Muscle of leg (tissue), 11 donors: Measurements from ENCODE around the gene SHB. TPM values are rescaled to one million over a fixed set of nuclear protein-coding genes. Genes with fewer than 3 reads are reported as not detected.
A peak's percentile ranks its signal among the peaks of the same experiment; 100 is the strongest.

Experiments used
- DNase-seq: peaks from one replicate; pipeline ENCODE4 v3.0.0; 2013
- H3K27ac ChIP-seq: one replicate; pipeline ENCODE4 v1.5.1; 2013; ENCODE audit warnings: mild to moderate bottlenecking, low read length, control low read depth
- H3K27me3 ChIP-seq: one replicate; pipeline ENCODE4 v1.6.1; 2013; ENCODE audit warnings: low read length; ENCODE audit not compliant: control insufficient read depth, insufficient read depth
- H3K36me3 ChIP-seq: one replicate; pipeline ENCODE4 v1.6.1; 2013; ENCODE audit warnings: low read length; ENCODE audit not compliant: control insufficient read depth, insufficient read depth
- H3K4me1 ChIP-seq: one replicate; pipeline ENCODE4 v1.6.1; 2013; ENCODE audit warnings: low read length; ENCODE audit not compliant: control insufficient read depth, insufficient read depth
- H3K4me3 ChIP-seq: one replicate; pipeline ENCODE4 v1.5.1; 2013; ENCODE audit warnings: low read length, control low read depth
- H3K9me3 ChIP-seq: replicated peaks from 2 replicates; pipeline ENCODE4 v1.6.1; 2013; ENCODE audit warnings: low read depth, low read length; ENCODE audit not compliant: control insufficient read depth
- WGBS: methylation state at CpG from one replicate; pipeline ENCODE4 v1.1.5; 2013; ENCODE audit warnings: missing lambda C conversion rate; ENCODE audit not compliant: insufficient coverage; 5-methylcytosine and 5-hydroxymethylcytosine counted together
- polyA plus RNA-seq, 8 donors: library from polyadenylated mRNA; unstranded; fragments of 120-200 nt; gene quantifications; one replicate each; pipeline versions ENCODE4 v1.2.1 to v1.2.3, GENCODE V29; 2013; ENCODE audit warnings: inconsistent platforms in 1 of 8, low replicate concordance in 1 of 8; ENCODE audit not compliant: insufficient read length in 8 of 8, insufficient read depth in 1 of 8
- total RNA-seq: library from RNA; stranded (reverse); fragments of 120-200 nt; gene quantifications from one replicate; pipeline ENCODE4 v1.2.4, GENCODE V29; 2013

Gene SHB
- total and polyA plus RNA-seq, 9 donors, result 5.0 to 9.1 (median 6.2) TPM

DNA sequence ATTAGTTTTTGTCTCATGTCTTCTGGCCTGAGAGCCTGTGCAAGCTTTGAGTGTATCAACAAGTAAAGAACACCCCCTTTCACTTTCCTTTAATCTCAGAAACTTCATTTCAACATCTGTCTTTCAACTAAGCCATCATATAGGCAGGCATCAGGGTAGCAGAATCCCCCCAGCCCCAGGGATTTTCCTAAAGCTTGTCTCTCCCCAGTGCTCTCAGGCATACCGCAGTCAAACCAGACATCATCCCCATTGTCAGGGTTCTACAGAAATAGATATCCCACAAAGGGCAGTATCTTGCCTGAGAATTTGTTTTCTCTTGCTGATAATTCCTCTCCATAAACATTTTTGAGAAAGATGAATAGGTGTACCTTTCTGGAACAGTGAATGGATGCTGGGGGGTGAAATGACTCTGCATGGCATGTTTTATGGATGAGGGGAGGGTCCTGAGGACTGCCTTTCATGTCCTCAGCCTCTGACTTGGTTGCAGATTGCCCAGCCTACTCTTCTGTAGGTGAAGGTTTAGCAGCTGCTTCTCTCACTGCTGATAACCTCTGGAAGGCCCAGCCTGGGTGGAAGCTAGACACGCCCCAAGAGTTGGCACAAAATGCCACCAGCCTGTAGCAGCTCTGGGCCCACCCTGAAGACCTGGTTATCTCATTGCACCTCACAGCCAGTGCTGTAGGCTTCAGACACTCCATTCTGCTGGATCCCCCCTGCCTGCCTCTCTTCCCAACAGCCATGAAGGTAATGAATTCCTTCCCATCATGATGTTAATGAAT is 20.5 kb upstream of the SHB start:
- Histone ChIP-seq H3K27ac (no peak overlapping the region), H3K9me3 (no peaks in the 10 kb centered on the region), H3K4me3 (no peak overlapping the region), H3K36me3 (no peaks in the 10 kb centered on the region), H3K4me1 (peaks cover 3% of the 10 kb centered on the region), H3K27me3 (no peaks in the 10 kb centered on the region)
- no CpG with 5 or more reads among the region's 2 CpGs for WGBS
- no peak for DNase-seq

- H3K4me1 ChIP-seq, result peaks cover 3% of the 10 kb centered on the region
- DNase-seq, result peak; percentile 61
- H3K9me3 ChIP-seq, result no peaks in the 10 kb centered on the region
- H3K4me3 ChIP-seq, result no peak overlapping the region
- H3K36me3 ChIP-seq, result no peaks in the 10 kb centered on the region
- 24% methylated on average over 5 of the region's 7 CpGs for WGBS
- no peaks in the 10 kb centered on the region for H3K27me3 ChIP-seq
- H3K27ac ChIP-seq, result no peak overlapping the region
Observed at GRCh38 chr9:38088006-38088925, 19.2 kb upstream of the SHB start.

GRCh38 chr9:38086496-38086895 is 17.5 kb upstream of the SHB start:
- H3K27ac ChIP-seq, result no peak overlapping the region
- H3K36me3 ChIP-seq, result no peaks in the 10 kb centered on the region
- no peaks in the 10 kb centered on the region for H3K9me3 ChIP-seq
- peaks cover 3% of the 10 kb centered on the region for H3K4me1 ChIP-seq
- no peak overlapping the region for H3K4me3 ChIP-seq
- H3K27me3 ChIP-seq, result no peaks in the 10 kb centered on the region
- no peak for DNase-seq

DNA sequence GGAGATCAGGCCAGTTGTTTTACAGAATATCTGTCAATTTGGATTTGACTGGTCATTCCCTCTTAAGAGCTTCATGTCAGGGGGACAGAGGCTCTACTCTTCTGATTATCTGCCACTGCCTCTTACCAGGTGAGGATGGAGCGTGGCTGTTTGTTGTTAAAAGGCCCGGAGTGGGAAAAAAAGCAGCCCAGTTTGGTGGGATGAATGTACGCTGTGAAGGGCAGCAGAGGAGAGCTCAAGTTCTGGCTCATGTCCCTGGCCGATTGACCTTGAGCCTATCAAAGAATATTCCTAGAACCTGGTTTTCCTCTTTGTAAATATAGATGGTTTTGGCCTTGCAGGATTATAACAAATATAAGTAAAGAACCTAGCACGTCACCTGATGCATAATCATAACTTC is 16.3 kb upstream of the SHB start:
- Histone ChIP-seq H3K4me3 (no peak overlapping the region), H3K9me3 (no peaks in the 10 kb centered on the region), H3K4me1 (peaks cover 3% of the 10 kb centered on the region), H3K36me3 (no peaks in the 10 kb centered on the region), H3K27ac (no peak overlapping the region), H3K27me3 (no peaks in the 10 kb centered on the region)
- DNase-seq, result no peak
- WGBS, result 22% methylated on average over 1 of the region's 5 CpGs

- no peak overlapping the region for H3K27ac ChIP-seq
- no peak overlapping the region for H3K4me3 ChIP-seq
- WGBS, result 17% methylated on average over 4 of the region's 5 CpGs
- peak; percentile 56 for DNase-seq
- no peaks in the 10 kb centered on the region for H3K36me3 ChIP-seq
- no peaks in the 10 kb centered on the region for H3K27me3 ChIP-seq
- H3K9me3 ChIP-seq, result no peaks in the 10 kb centered on the region
- peaks cover 7% of the 10 kb centered on the region for H3K4me1 ChIP-seq
Observed at GRCh38 chr9:38084556-38084880, 15.5 kb upstream of the SHB start.

GRCh38 chr9:38083858-38084555 is 15.0 kb upstream of the SHB start:
- H3K4me1 ChIP-seq, result peaks cover 9% of the 10 kb centered on the region
- H3K27me3 ChIP-seq, result no peaks in the 10 kb centered on the region
- DNase-seq, result no peak
- H3K9me3 ChIP-seq, result no peaks in the 10 kb centered on the region
- no peak overlapping the region for H3K27ac ChIP-seq
- no peak overlapping the region for H3K4me3 ChIP-seq
- H3K36me3 ChIP-seq, result no peaks in the 10 kb centered on the region
- 80% methylated on average over 4 of the region's 10 CpGs for WGBS

- Histone ChIP-seq H3K27me3 (no peaks in the 10 kb centered on the region), H3K4me3 (no peak overlapping the region), H3K36me3 (no peaks in the 10 kb centered on the region), H3K4me1 (peaks cover 6% of the 10 kb centered on the region), H3K9me3 (no peaks in the 10 kb centered on the region), H3K27ac (no peak overlapping the region)
- no peak for DNase-seq
- WGBS, result 0% methylated on average over 2 of the region's 5 CpGs
Observed at GRCh38 chr9:38082446-38083287, 13.6 kb upstream of the SHB start.

DNA sequence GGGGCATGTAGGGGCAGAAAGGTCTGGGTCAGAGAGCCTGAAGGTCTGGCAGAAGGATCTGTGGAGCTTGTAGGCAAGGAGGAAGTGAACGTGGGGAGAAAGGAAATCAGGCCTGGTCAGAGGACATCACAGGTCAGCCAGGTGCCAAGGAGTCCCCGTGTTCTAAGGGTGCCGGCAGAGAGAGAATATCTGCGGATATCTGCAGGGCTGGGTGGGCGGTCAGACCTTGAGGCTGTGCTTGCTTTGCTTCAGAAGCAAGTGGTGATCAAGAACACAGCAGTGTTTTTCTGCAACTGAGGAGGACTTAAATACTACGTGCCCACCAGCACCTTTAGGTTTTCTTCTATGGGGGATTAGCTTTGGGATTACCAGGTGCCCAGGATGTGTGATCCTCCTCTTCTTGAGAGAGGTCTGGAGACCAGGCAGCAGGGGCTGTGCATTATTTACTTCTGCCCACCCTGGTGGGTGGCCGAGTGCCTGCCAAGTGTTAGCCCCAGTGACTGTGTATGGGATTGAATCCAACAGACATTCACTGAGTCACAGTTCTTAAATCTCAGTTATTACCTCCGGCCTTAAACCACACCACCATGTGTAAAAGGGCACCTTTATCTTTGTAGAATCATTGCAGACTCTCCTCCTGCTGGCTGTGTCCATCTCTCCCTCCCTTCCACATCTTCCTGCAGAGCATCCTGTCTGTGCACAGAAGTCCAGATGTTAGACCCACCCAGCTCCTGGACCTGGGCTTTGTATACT is 12.5 kb upstream of the SHB start:
- DNase-seq, result no peak
- no peaks in the 10 kb centered on the region for H3K36me3 ChIP-seq
- no peaks in the 10 kb centered on the region for H3K27me3 ChIP-seq
- H3K4me3 ChIP-seq, result no peak overlapping the region
- WGBS, result 62% methylated on average over 6 of the region's 8 CpGs
- no peak overlapping the region for H3K27ac ChIP-seq
- H3K4me1 ChIP-seq, result peaks cover 6% of the 10 kb centered on the region
- no peaks in the 10 kb centered on the region for H3K9me3 ChIP-seq

- 24% methylated on average over 7 of the region's 11 CpGs for WGBS
- Histone ChIP-seq H3K9me3 (no peaks in the 10 kb centered on the region), H3K36me3 (no peaks in the 10 kb centered on the region)
Observed at GRCh38 chr9:38079461-38080031, 10.5 kb upstream of the SHB start.

More at GRCh38 chr9:38079461-38080031, 10.5 kb upstream of the SHB start:
- Histone ChIP-seq H3K27me3 (no peaks in the 10 kb centered on the region), H3K4me1 (peaks cover 6% of the 10 kb centered on the region), H3K27ac (no peak overlapping the region), H3K4me3 (no peak overlapping the region)
- DNase-seq, result peak; percentile 76
